ENCODE measurements around the gene CDKAL1.
"Not testable (repeated sequence)": the region's sequence is repeated elsewhere in the genome, so short reads cannot be mapped to it uniquely, and the experiment has no call there.

CDKAL1 gene

GRCh38 chr6:20827798-20828197 lies 293.5 kb downstream of the CDKAL1 start:
- DNase-seq (ENCODE audit: low read depth in 2 of 2, low spot score in 1 of 2), result no peak

- no peak for DNase-seq (ENCODE audit: low read depth in 2 of 2, low spot score in 1 of 2)
Measured at GRCh38 chr6:20830576-20830975, 296.3 kb downstream of the CDKAL1 start.

- not testable (repeated sequence) for DNase-seq (ENCODE audit: low read depth in 2 of 2, low spot score in 1 of 2)
Measured at GRCh38 chr6:20831251-20831650, 297.0 kb downstream of the CDKAL1 start.

- DNase-seq (ENCODE audit: low read depth in 2 of 2, low spot score in 1 of 2), result no peak
Measured at GRCh38 chr6:20833881-20834515, 299.7 kb downstream of the CDKAL1 start.

GRCh38 chr6:20835315-20836010 lies 301.2 kb downstream of the CDKAL1 start:
- DNase-seq (ENCODE audit: low read depth in 2 of 2, low spot score in 1 of 2), result no peak

- no peak for DNase-seq (ENCODE audit: low read depth in 2 of 2, low spot score in 1 of 2)
Measured at GRCh38 chr6:20837189-20837588, 302.9 kb downstream of the CDKAL1 start.

GRCh38 chr6:20838113-20838512 lies 303.9 kb downstream of the CDKAL1 start:
- DNase-seq (ENCODE audit: low read depth in 2 of 2, low spot score in 1 of 2), result no peak

GRCh38 chr6:20839630-20840029 lies 305.4 kb downstream of the CDKAL1 start:
- no peak for DNase-seq (ENCODE audit: low read depth in 2 of 2, low spot score in 1 of 2)

GRCh38 chr6:20840675-20841074 lies 306.4 kb downstream of the CDKAL1 start:
- no peak for DNase-seq (ENCODE audit: low read depth in 2 of 2, low spot score in 1 of 2)

- DNase-seq (ENCODE audit: low read depth in 2 of 2, low spot score in 1 of 2), result no peak
Measured at GRCh38 chr6:20841806-20842205, 307.5 kb downstream of the CDKAL1 start.

- no peak for DNase-seq (ENCODE audit: low read depth in 2 of 2, low spot score in 1 of 2)
Measured at GRCh38 chr6:20845592-20845991, 311.3 kb downstream of the CDKAL1 start.

- no peak for DNase-seq (ENCODE audit: low read depth in 2 of 2, low spot score in 1 of 2)
Measured at GRCh38 chr6:20846602-20847028, 312.4 kb downstream of the CDKAL1 start.

GRCh38 chr6:20847904-20848303 lies 313.6 kb downstream of the CDKAL1 start:
- DNase-seq (ENCODE audit: low read depth in 2 of 2, low spot score in 1 of 2), result no peak

- no peak for DNase-seq (ENCODE audit: low read depth in 2 of 2, low spot score in 1 of 2)
Measured at GRCh38 chr6:20850686-20851416, 316.6 kb downstream of the CDKAL1 start.

GRCh38 chr6:20851795-20852194 lies 317.5 kb downstream of the CDKAL1 start:
- DNase-seq (ENCODE audit: low read depth in 2 of 2, low spot score in 1 of 2), result no peak

GRCh38 chr6:20853828-20854227 lies 319.6 kb downstream of the CDKAL1 start:
- DNase-seq (ENCODE audit: low read depth in 2 of 2, low spot score in 1 of 2), result no peak

- DNase-seq (ENCODE audit: low read depth in 2 of 2, low spot score in 1 of 2), result no peak
Measured at GRCh38 chr6:20856681-20857288, 322.5 kb downstream of the CDKAL1 start.

- no peak for DNase-seq (ENCODE audit: low read depth in 2 of 2, low spot score in 1 of 2)
Measured at GRCh38 chr6:20861481-20861880, 327.2 kb downstream of the CDKAL1 start.

GRCh38 chr6:20866036-20866435 lies 331.8 kb downstream of the CDKAL1 start:
- no peak for DNase-seq (ENCODE audit: low read depth in 2 of 2, low spot score in 1 of 2)

- DNase-seq (ENCODE audit: low read depth in 2 of 2, low spot score in 1 of 2), result no peak
Measured at GRCh38 chr6:20866935-20867703, 332.9 kb downstream of the CDKAL1 start.
